Mesenchymal stem cell (in vitro differentiated cells and primary cell): Measurements from ENCODE around the gene NFATC2.

ENCODE experiments used
- DNase-seq: peaks from one replicate; pipeline ENCODE4 v3.0.0-alpha.2; 2013
- H2AFZ ChIP-seq: one replicate; pipeline ENCODE4 v1.6.1; 2013; ENCODE audit warnings: low read depth, mild to moderate bottlenecking, control low read depth, inconsistent platforms, low read length, moderate library complexity
- H2AK5ac ChIP-seq: 2 replicates; pipeline ENCODE4 v1.6.1; 2013; ENCODE audit warnings: low read length, moderate library complexity, mild to moderate bottlenecking, inconsistent platforms; ENCODE audit not compliant: severe bottlenecking
- H2BK120ac ChIP-seq: one replicate; pipeline ENCODE4 v1.6.1; 2013; ENCODE audit warnings: low read depth, mild to moderate bottlenecking, inconsistent platforms, low read length, moderate library complexity
- H2BK12ac ChIP-seq, 2 experiments: one replicate each; pipeline ENCODE4 v1.6.1; 2013; ENCODE audit warnings: inconsistent platforms in 2 of 2, low read length in 2 of 2, mild to moderate bottlenecking in 2 of 2, moderate library complexity in 2 of 2, control low read depth in 1 of 2
- H2BK15ac ChIP-seq: one replicate; pipeline ENCODE4 v1.6.1; 2013; ENCODE audit warnings: mild to moderate bottlenecking, low read depth, inconsistent platforms; ENCODE audit not compliant: poor library complexity, severe bottlenecking
- H2BK5ac ChIP-seq: 2 replicates; pipeline ENCODE4 v1.6.1; 2013; ENCODE audit warnings: low read depth, mild to moderate bottlenecking, low read length, control low read depth, inconsistent platforms; ENCODE audit not compliant: poor library complexity, severe bottlenecking
- H3K14ac ChIP-seq, 2 experiments: one replicate each; pipeline ENCODE4 v1.6.1; 2013; ENCODE audit warnings: inconsistent platforms in 2 of 2, low read length in 2 of 2, control low read depth in 1 of 2, mild to moderate bottlenecking in 1 of 2, moderate library complexity in 1 of 2
- H3K18ac ChIP-seq, 2 experiments: one replicate each; pipeline ENCODE4 v1.6.1; 2013; ENCODE audit warnings: inconsistent platforms in 2 of 2, low read length in 2 of 2, control low read depth in 1 of 2, low read depth in 1 of 2, mild to moderate bottlenecking in 1 of 2
- H3K23ac ChIP-seq, 2 experiments: one replicate each; pipeline ENCODE4 v1.6.1; 2013; ENCODE audit warnings: inconsistent platforms in 2 of 2, low read length in 2 of 2, mild to moderate bottlenecking in 2 of 2, moderate library complexity in 2 of 2, control low read depth in 1 of 2
- H3K27ac ChIP-seq: 2 replicates; pipeline ENCODE4 v1.5.1; 2013; ENCODE audit warnings: mild to moderate bottlenecking, moderate library complexity, low read length, control low read depth, inconsistent platforms; ENCODE audit not compliant: poor library complexity, severe bottlenecking
- H3K27me3 ChIP-seq, 2 experiments: 2 replicates each; pipeline versions ENCODE4 v1.6.1 to v1.7.0; 2013; ENCODE audit warnings: low read length in 2 of 2, mild to moderate bottlenecking in 2 of 2, moderate library complexity in 2 of 2, control low read depth in 1 of 2, inconsistent platforms in 1 of 2; ENCODE audit not compliant: control insufficient read depth in 1 of 2, insufficient read depth in 1 of 2
- H3K36me3 ChIP-seq, 2 experiments: 2 replicates each; pipeline versions ENCODE4 v1.6.1 to v1.7.0; 2013; ENCODE audit warnings: low read length in 2 of 2, control low read depth in 1 of 2, inconsistent platforms in 1 of 2, low read depth in 1 of 2, mild to moderate bottlenecking in 1 of 2; ENCODE audit not compliant: insufficient read depth in 2 of 2, control insufficient read depth in 1 of 2
- H3K4ac ChIP-seq, 2 experiments: one replicate each; pipeline ENCODE4 v1.6.1; 2013; ENCODE audit warnings: inconsistent platforms in 2 of 2, low read length in 2 of 2, mild to moderate bottlenecking in 2 of 2, moderate library complexity in 2 of 2, control low read depth in 1 of 2, low read depth in 1 of 2
- H3K4me1 ChIP-seq: 2 replicates; pipeline ENCODE4 v1.6.1; 2013; ENCODE audit warnings: low read depth, low read length, control low read depth; ENCODE audit not compliant: control insufficient read depth, insufficient read depth
- H3K4me2 ChIP-seq: 2 replicates; pipeline ENCODE4 v1.6.1; 2013; ENCODE audit warnings: low read length, mild to moderate bottlenecking, inconsistent platforms; ENCODE audit not compliant: poor library complexity, severe bottlenecking
- H3K4me3 ChIP-seq, 2 experiments: 2 replicates each; pipeline versions ENCODE4 v1.5.1 to v1.7.0; 2013; ENCODE audit warnings: low read length in 2 of 2, mild to moderate bottlenecking in 2 of 2, control low read depth in 1 of 2, low read depth in 1 of 2; ENCODE audit not compliant: insufficient read depth in 1 of 2
- H3K79me1 ChIP-seq: replicated peaks from 2 replicates; pipeline ENCODE4 v1.6.1; 2013; ENCODE audit warnings: mild to moderate bottlenecking, control low read depth, low read length, inconsistent platforms; ENCODE audit not compliant: poor library complexity, severe bottlenecking
- H3K9ac ChIP-seq: 2 replicates; pipeline ENCODE4 v1.7.0; 2013; ENCODE audit warnings: mild to moderate bottlenecking, low read length, moderate library complexity
- H3K9me3 ChIP-seq: 2 replicates; pipeline ENCODE4 v1.7.0; 2013; ENCODE audit warnings: mild to moderate bottlenecking, low read length; ENCODE audit not compliant: control insufficient read depth
- H4K8ac ChIP-seq: one replicate; pipeline ENCODE4 v1.6.1; 2013; ENCODE audit warnings: inconsistent platforms, mild to moderate bottlenecking, low read length, moderate library complexity
- H4K91ac ChIP-seq: one replicate; pipeline ENCODE4 v1.6.1; 2013; ENCODE audit warnings: mild to moderate bottlenecking, low read length, inconsistent platforms
- WGBS: methylation state at CpG from one replicate; pipeline ENCODE4 v1.1.7; 2013; ENCODE audit warnings: mixed read lengths; 5-methylcytosine and 5-hydroxymethylcytosine counted together

The NFATC2 gene

DNA sequence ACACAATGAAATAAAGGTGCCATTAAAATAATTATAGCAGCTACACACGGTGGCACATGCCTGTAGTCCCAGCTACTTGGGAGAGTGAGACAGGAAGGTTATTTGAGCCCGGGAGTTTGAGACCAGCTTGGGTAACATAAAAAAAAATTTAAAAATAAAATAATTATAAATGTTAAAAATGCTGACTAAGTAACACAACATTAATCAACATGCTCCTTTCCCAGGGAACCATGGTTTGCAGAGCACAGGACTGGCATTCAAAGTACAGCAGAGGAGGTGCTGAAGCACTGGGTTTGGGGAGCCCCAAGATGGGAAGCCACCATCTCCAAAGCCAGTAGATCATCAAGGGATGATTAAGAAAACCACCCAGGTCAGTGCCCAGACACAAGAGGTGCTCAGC lies 51.9 kb downstream of the NFATC2 start:
- H2BK5ac ChIP-seq, result no peak overlapping the region
- no peak overlapping the region for H2AK5ac ChIP-seq
- H3K9ac ChIP-seq, result no peak overlapping the region
- H4K91ac ChIP-seq, result no peak overlapping the region
- no peaks in the 10 kb centered on the region for H3K36me3 ChIP-seq
- H2AFZ ChIP-seq, result no peak overlapping the region
- H3K4ac ChIP-seq, result no peak overlapping the region
- no peak overlapping the region for H3K27ac ChIP-seq
- H3K79me1 ChIP-seq, result no peaks in the 10 kb centered on the region
- no peak overlapping the region for H2BK15ac ChIP-seq
- no peak overlapping the region for H2BK120ac ChIP-seq
- H3K9me3 ChIP-seq, result no peaks in the 10 kb centered on the region
- no peak overlapping the region for H3K4me2 ChIP-seq
- H3K23ac ChIP-seq, result no peak overlapping the region
- no peak overlapping the region for H3K14ac ChIP-seq
- H3K27me3 ChIP-seq, result peaks cover 14 to 22% of the 10 kb centered on the region in 2 experiments
- H3K4me3 ChIP-seq, result no peak overlapping the region
- no peak overlapping the region for H2BK12ac ChIP-seq
- H4K8ac ChIP-seq, result no peak overlapping the region
- no CpG with 5 or more reads among the region's 2 CpGs for WGBS
- H3K18ac ChIP-seq, result no peak overlapping the region
- peaks cover 8% of the 10 kb centered on the region for H3K4me1 ChIP-seq
- DNase-seq, result no peak

GRCh38 chr20:51489611-51490010 lies 52.9 kb downstream of the NFATC2 start:
- Histone ChIP-seq H2BK15ac (no peak overlapping the region), H3K27ac (no peak overlapping the region), H3K79me1 (no peaks in the 10 kb centered on the region), H3K9ac (no peak overlapping the region), H3K4me1 (peaks cover 8% of the 10 kb centered on the region), H3K14ac (no peak overlapping the region), H2BK12ac (no peak overlapping the region), H4K91ac (no peak overlapping the region), H4K8ac (no peak overlapping the region), H3K23ac (no peak overlapping the region), H3K36me3 (no peaks in the 10 kb centered on the region), H3K4ac (no peak overlapping the region), H3K9me3 (no peaks in the 10 kb centered on the region), H2AK5ac (no peak overlapping the region), H3K27me3 (peaks cover 10 to 18% of the 10 kb centered on the region in 2 experiments), H2BK120ac (no peak overlapping the region), H3K4me3 (no peak overlapping the region), H2AFZ (no peak overlapping the region), H3K4me2 (no peak overlapping the region), H3K18ac (no peak overlapping the region), H2BK5ac (no peak overlapping the region)
- WGBS, result 86% methylated on average over 7 of the region's 7 CpGs
- no peak for DNase-seq

GRCh38 chr20:51488331-51488730 lies 54.2 kb downstream of the NFATC2 start:
- Histone ChIP-seq H3K23ac (no peak overlapping the region), H3K4me2 (no peak overlapping the region), H3K36me3 (no peaks in the 10 kb centered on the region), H3K14ac (no peak overlapping the region), H3K9me3 (no peaks in the 10 kb centered on the region), H2BK15ac (no peak overlapping the region), H3K27me3 (peaks cover 6 to 10% of the 10 kb centered on the region in 2 experiments), H2BK5ac (no peak overlapping the region), H3K4ac (no peak overlapping the region), H3K9ac (no peak overlapping the region), H3K79me1 (no peaks in the 10 kb centered on the region), H2BK12ac (no peak overlapping the region), H3K4me1 (peaks cover 8% of the 10 kb centered on the region), H2BK120ac (no peak overlapping the region), H3K4me3 (no peak overlapping the region), H2AK5ac (no peak overlapping the region), H3K27ac (no peak overlapping the region), H2AFZ (no peak overlapping the region), H4K91ac (no peak overlapping the region), H3K18ac (no peak overlapping the region), H4K8ac (no peak overlapping the region)
- WGBS, result 91% methylated on average over 5 of the region's 5 CpGs
- DNase-seq, result no peak

GRCh38 chr20:51487565-51488268 lies 54.8 kb downstream of the NFATC2 start:
- no peak overlapping the region for H2AK5ac ChIP-seq
- DNase-seq, result peak; percentile 93

More at GRCh38 chr20:51487565-51488268, 54.8 kb downstream of the NFATC2 start:
- H3K14ac ChIP-seq, result no peak overlapping the region
- H3K4me2 ChIP-seq, result peak overlapping the region; percentile 32
- H3K36me3 ChIP-seq, result no peaks in the 10 kb centered on the region
- no peak overlapping the region for H2AFZ ChIP-seq
- peaks cover 6 to 10% of the 10 kb centered on the region in 2 experiments for H3K27me3 ChIP-seq
- H2BK120ac ChIP-seq, result no peak overlapping the region
- no peak overlapping the region for H3K9ac ChIP-seq
- H3K9me3 ChIP-seq, result no peaks in the 10 kb centered on the region
- H3K4me3 ChIP-seq, result no peak overlapping the region
- H3K23ac ChIP-seq, result no peak overlapping the region
- H4K8ac ChIP-seq, result peak overlapping the region; percentile 42
- H2BK5ac ChIP-seq, result no peak overlapping the region
- H3K18ac ChIP-seq, result no peak overlapping the region
- H3K4me1 ChIP-seq, result peaks cover 8% of the 10 kb centered on the region
- H3K27ac ChIP-seq, result no peak overlapping the region
- peak overlapping the region; percentile 70 for H2BK15ac ChIP-seq
- WGBS, result 16% methylated on average over 17 of the region's 20 CpGs
- H2BK12ac ChIP-seq, result peak overlapping the region in 1 of 2 experiments; percentile 21
- H3K4ac ChIP-seq, result no peak overlapping the region
- H3K79me1 ChIP-seq, result no peaks in the 10 kb centered on the region
- H4K91ac ChIP-seq, result no peak overlapping the region
